Esophagus (tissue), 2 donors: ENCODE measurements around the gene PTPRH. TPM values are rescaled to one million over a fixed set of nuclear protein-coding genes. Genes with fewer than 3 reads are reported as not detected.

Experiments used
- H3K27ac ChIP-seq, 2 donors: one replicate each; pipeline ENCODE4 v1.5.1; 2013; ENCODE audit warnings: low read depth in 2 of 2, mild to moderate bottlenecking in 2 of 2, inconsistent platforms in 1 of 2, low read length in 1 of 2, moderate library complexity in 1 of 2
- H3K27me3 ChIP-seq, 2 donors: one replicate each; pipeline ENCODE4 v1.6.1; 2013; ENCODE audit warnings: low read length in 2 of 2, control low read depth in 1 of 2, mild to moderate bottlenecking in 1 of 2; ENCODE audit not compliant: insufficient read depth in 2 of 2, control insufficient read depth in 1 of 2
- H3K36me3 ChIP-seq, 2 donors: one replicate each; pipeline ENCODE4 v1.6.1; 2013; ENCODE audit warnings: low read length in 1 of 2; ENCODE audit not compliant: control insufficient read depth in 2 of 2, insufficient read depth in 2 of 2
- H3K4me1 ChIP-seq, 2 donors: one replicate each; pipeline ENCODE4 v1.6.1; 2013; ENCODE audit warnings: low read length in 1 of 2; ENCODE audit not compliant: control insufficient read depth in 2 of 2, insufficient read depth in 2 of 2
- H3K4me3 ChIP-seq, 2 donors: one replicate each; pipeline ENCODE4 v1.5.1; 2013; ENCODE audit warnings: low read length in 2 of 2, mild to moderate bottlenecking in 2 of 2, low read depth in 1 of 2, moderate library complexity in 1 of 2
- H3K9me3 ChIP-seq, 2 donors: one replicate each; pipeline ENCODE4 v1.6.1; 2013; ENCODE audit warnings: mild to moderate bottlenecking in 2 of 2, low read depth in 1 of 2, low read length in 1 of 2, moderate library complexity in 1 of 2; ENCODE audit not compliant: control insufficient read depth in 2 of 2, insufficient read depth in 1 of 2
- WGBS, 2 donors: extraction: QIAGEN DNeasy Blood & Tissue Kit; methylation state at CpG; one replicate each; pipeline ENCODE4 v1.1.7; 2013; 5-methylcytosine and 5-hydroxymethylcytosine counted together
- polyA plus RNA-seq, 2 donors: library from polyadenylated mRNA; stranded (reverse); fragments of 200-250 nt; gene quantifications; one replicate each; pipeline ENCODE4 v1.2.3, GENCODE V29; 2013
- donor health status: healthy with polysubstance abuse.
- donor health status: Bipolar disorder and iron deficiency.

PTPRH gene
- polyA plus RNA-seq, 2 donors = 0.10 to 0.19 TPM

GRCh38 chr19:55232286-55232602 lies 22.9 kb upstream of the PTPRH start:
- no peaks in the 10 kb centered on the region for H3K9me3 ChIP-seq
- no peak overlapping the region for H3K27ac ChIP-seq
- 86 to 89% methylated on average over 7 to 12 of the region's 12 CpGs for WGBS, 2 donors
- H3K4me3 ChIP-seq = no peak overlapping the region
- no peaks in the 10 kb centered on the region for H3K27me3 ChIP-seq
- peaks cover 31 to 72% of the 10 kb centered on the region in 2 donors for H3K36me3 ChIP-seq
- peaks cover 0 to 3% of the 10 kb centered on the region in 2 donors for H3K4me1 ChIP-seq

- WGBS, 2 donors = 91 to 93% methylated on average over 29 to 30 of the region's 30 CpGs
These were observed 22.3 kb upstream of the PTPRH start for GRCh38 chr19:55231391-55232285.

GRCh38 chr19:55230780-55231179 lies 21.5 kb upstream of the PTPRH start:
- Histone ChIP-seq H3K36me3 (peaks cover 26 to 67% of the 10 kb centered on the region in 2 donors), H3K27ac (no peak overlapping the region), H3K4me1 (peaks cover 0 to 3% of the 10 kb centered on the region in 2 donors), H3K9me3 (no peaks in the 10 kb centered on the region), H3K27me3 (no peaks in the 10 kb centered on the region), H3K4me3 (no peak overlapping the region)
- WGBS, 2 donors = 86 to 89% methylated on average over 13 of the region's 13 CpGs

More at GRCh38 chr19:55231391-55232285, 22.3 kb upstream of the PTPRH start:
- no peak overlapping the region for H3K4me3 ChIP-seq
- peaks cover 0 to 3% of the 10 kb centered on the region in 2 donors for H3K4me1 ChIP-seq
- H3K9me3 ChIP-seq = no peaks in the 10 kb centered on the region
- H3K27me3 ChIP-seq = no peaks in the 10 kb centered on the region
- peaks cover 31 to 71% of the 10 kb centered on the region in 2 donors for H3K36me3 ChIP-seq
- H3K27ac ChIP-seq = no peak overlapping the region

GRCh38 chr19:55230329-55230728 lies 21.0 kb upstream of the PTPRH start:
- Histone ChIP-seq H3K27me3 (no peaks in the 10 kb centered on the region), H3K4me3 (no peak overlapping the region), H3K9me3 (no peaks in the 10 kb centered on the region), H3K27ac (no peak overlapping the region), H3K4me1 (peaks cover 0 to 3% of the 10 kb centered on the region in 2 donors), H3K36me3 (peaks cover 26 to 66% of the 10 kb centered on the region in 2 donors)
- 79 to 88% methylated on average over 11 to 13 of the region's 13 CpGs for WGBS, 2 donors

- Histone ChIP-seq H3K4me3 (no peak overlapping the region), H3K4me1 (peaks cover 0 to 3% of the 10 kb centered on the region in 2 donors), H3K36me3 (peaks cover 26 to 60% of the 10 kb centered on the region in 2 donors), H3K9me3 (no peaks in the 10 kb centered on the region), H3K27ac (no peak overlapping the region), H3K27me3 (no peaks in the 10 kb centered on the region)
- 84 to 86% methylated on average over 17 of the region's 17 CpGs for WGBS, 2 donors
These were observed 20.5 kb upstream of the PTPRH start for GRCh38 chr19:55229789-55230182.

GRCh38 chr19:55229145-55229788 lies 20.0 kb upstream of the PTPRH start:
- no peak overlapping the region for H3K27ac ChIP-seq
- H3K9me3 ChIP-seq = no peaks in the 10 kb centered on the region
- H3K36me3 ChIP-seq = peaks cover 26 to 57% of the 10 kb centered on the region in 2 donors
- no peaks in the 10 kb centered on the region for H3K27me3 ChIP-seq
- no peak overlapping the region for H3K4me3 ChIP-seq
- H3K4me1 ChIP-seq = peaks cover 0 to 3% of the 10 kb centered on the region in 2 donors
- 91 to 94% methylated on average over 18 of the region's 18 CpGs for WGBS, 2 donors

GRCh38 chr19:55228403-55229031 lies 19.2 kb upstream of the PTPRH start, which contains the start of gene TMEM86B:
TMEM86B (minus strand) TSS chr19:55228763; CDS start chr19:55228741, 22 bp downstream.
- WGBS, 2 donors = 80 to 91% methylated on average over 12 of the region's 12 CpGs
- no peak within 1 kb of the TSS for H3K4me3 ChIP-seq
- H3K36me3 ChIP-seq = peaks cover 26 to 57% of the 10 kb centered on the region in 2 donors
- no peaks in the 10 kb centered on the region for H3K9me3 ChIP-seq
- H3K27ac ChIP-seq = no peak within 1 kb of the TSS
- H3K4me1 ChIP-seq = peaks cover 0 to 3% of the 10 kb centered on the region in 2 donors
- H3K27me3 ChIP-seq = no peaks in the 10 kb centered on the region

- H3K4me1 ChIP-seq = peaks cover 0 to 3% of the 10 kb centered on the region in 2 donors
- WGBS, 2 donors = 77 to 82% methylated on average over 17 of the region's 17 CpGs
- H3K36me3 ChIP-seq = peaks cover 26 to 57% of the 10 kb centered on the region in 2 donors
- no peak overlapping the region for H3K4me3 ChIP-seq
- H3K27ac ChIP-seq = no peak overlapping the region
- H3K27me3 ChIP-seq = no peaks in the 10 kb centered on the region
- no peaks in the 10 kb centered on the region for H3K9me3 ChIP-seq
These were observed 18.7 kb upstream of the PTPRH start for GRCh38 chr19:55228015-55228391.

GRCh38 chr19:55227241-55228014 lies 18.1 kb upstream of the PTPRH start:
- Histone ChIP-seq H3K36me3 (peaks cover 25 to 53% of the 10 kb centered on the region in 2 donors), H3K27ac (no peak overlapping the region), H3K4me1 (peaks cover 0 to 2% of the 10 kb centered on the region in 2 donors), H3K9me3 (no peaks in the 10 kb centered on the region), H3K27me3 (no peaks in the 10 kb centered on the region), H3K4me3 (no peak overlapping the region)
- 88 to 94% methylated on average over 25 of the region's 25 CpGs for WGBS, 2 donors
